ENCODE results near the gene PIP5K1C.

The PIP5K1C gene

DNA sequence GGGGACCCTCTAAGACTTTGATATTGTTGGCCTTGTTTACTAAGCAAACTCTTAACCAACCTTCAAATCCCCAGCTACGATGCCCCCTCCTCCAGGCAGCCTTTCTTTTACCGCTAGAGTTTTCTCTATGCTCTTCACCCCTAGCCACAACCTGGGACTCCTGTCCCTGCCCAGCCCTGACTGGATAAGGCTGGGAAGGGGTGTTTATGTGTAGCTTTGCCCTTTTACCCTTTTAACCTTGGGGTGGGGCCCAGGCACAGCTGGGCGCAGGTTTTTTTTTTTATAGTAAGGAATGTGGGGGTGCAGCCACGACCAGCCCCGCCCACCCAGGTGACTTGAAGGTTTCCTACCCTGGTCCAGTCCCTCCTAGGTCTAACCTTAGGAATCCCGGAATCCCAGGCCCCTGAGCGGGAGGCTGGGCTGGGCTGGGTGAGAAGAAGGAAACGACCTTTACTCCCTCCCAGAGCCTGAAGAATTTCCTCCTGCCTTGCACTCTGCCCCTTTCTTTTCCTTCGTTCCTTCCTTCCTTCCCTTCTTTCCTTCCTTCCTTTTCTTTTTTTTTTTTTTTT is 20.2 kb upstream of the PIP5K1C start:
- no peak overlapping the region for H3K4me3 ChIP-seq (ENCODE audit: low read length)
- H3K36me3 ChIP-seq (ENCODE audit: insufficient read depth, low read length): no peaks in the 10 kb centered on the region
- H3K9ac ChIP-seq (ENCODE audit: low read depth, low read length): no peak overlapping the region
- H3K4me2 ChIP-seq (ENCODE audit: low read length): no peak overlapping the region
- peaks cover 36% of the 10 kb centered on the region for H3K27me3 ChIP-seq (ENCODE audit: control insufficient read depth, insufficient read depth, low read length)
- H3K9me3 ChIP-seq (replicated peaks; ENCODE audit: low read length): no peaks in the 10 kb centered on the region
- no peaks in the 10 kb centered on the region for H3K4me1 ChIP-seq (ENCODE audit: control insufficient read depth, insufficient read depth, low read length)

DNA sequence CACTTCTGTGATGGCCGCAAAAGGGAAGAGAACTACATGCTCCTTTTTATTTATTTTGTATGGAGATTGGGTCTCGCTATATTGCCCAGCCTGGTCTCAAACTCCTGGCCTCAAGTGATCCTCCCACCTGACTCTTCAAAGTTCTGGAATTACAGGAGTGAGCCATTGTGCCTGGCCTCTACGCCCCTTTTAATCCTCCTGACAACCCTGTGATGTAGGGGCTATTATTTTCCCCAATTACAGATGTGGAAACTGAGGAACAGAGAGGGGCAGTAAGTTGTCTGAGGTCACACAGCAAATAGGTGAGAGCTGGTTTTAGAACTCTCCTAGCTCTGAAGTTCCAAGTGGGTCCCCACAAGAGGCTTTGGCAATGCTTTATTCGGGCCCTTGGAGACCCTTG is 19.6 kb upstream of the PIP5K1C start:
- H3K4me2 ChIP-seq (ENCODE audit: low read length): no peak overlapping the region
- H3K9me3 ChIP-seq (replicated peaks; ENCODE audit: low read length): no peaks in the 10 kb centered on the region
- H3K4me3 ChIP-seq (ENCODE audit: low read length): no peak overlapping the region
- H3K27me3 ChIP-seq (ENCODE audit: control insufficient read depth, insufficient read depth, low read length): peaks cover 33% of the 10 kb centered on the region
- H3K4me1 ChIP-seq (ENCODE audit: control insufficient read depth, insufficient read depth, low read length): no peaks in the 10 kb centered on the region
- no peaks in the 10 kb centered on the region for H3K36me3 ChIP-seq (ENCODE audit: insufficient read depth, low read length)
- H3K9ac ChIP-seq (ENCODE audit: low read depth, low read length): no peak overlapping the region

DNA sequence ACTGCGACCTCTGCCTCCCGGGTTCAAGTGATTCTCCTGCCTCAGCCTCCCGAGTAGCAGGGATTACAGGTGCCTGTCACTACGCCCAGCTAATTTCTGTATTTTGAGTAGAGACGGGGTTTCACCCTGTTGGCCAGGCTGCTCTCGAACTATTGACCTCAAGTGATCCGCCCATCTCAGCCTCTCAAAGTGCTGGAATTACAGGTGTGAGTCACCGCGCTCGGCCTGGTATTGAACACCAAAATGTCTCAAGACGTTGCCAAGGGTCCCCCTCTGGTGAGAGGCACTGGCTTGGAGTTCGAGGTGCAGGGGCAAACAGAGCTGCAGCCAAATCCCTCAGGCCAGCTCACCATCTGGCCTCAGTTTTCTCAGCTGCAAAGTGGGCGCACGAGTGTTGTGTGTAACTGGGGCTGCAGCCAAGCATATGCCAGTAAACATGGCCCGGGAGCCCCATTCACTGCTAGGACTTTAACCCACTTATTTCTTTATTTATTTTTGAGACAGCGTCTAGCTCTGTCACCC is 15.9 kb upstream of the PIP5K1C start:
- Histone ChIP-seq H3K36me3 (ENCODE audit: insufficient read depth, low read length) (no peaks in the 10 kb centered on the region), H3K4me2 (ENCODE audit: low read length) (no peak overlapping the region), H3K9ac (ENCODE audit: low read depth, low read length) (no peak overlapping the region), H3K9me3 (replicated peaks; ENCODE audit: low read length) (no peaks in the 10 kb centered on the region), H3K4me3 (ENCODE audit: low read length) (no peak overlapping the region), H3K27me3 (ENCODE audit: control insufficient read depth, insufficient read depth, low read length) (peaks cover 31% of the 10 kb centered on the region), H3K4me1 (ENCODE audit: control insufficient read depth, insufficient read depth, low read length) (no peaks in the 10 kb centered on the region)

DNA sequence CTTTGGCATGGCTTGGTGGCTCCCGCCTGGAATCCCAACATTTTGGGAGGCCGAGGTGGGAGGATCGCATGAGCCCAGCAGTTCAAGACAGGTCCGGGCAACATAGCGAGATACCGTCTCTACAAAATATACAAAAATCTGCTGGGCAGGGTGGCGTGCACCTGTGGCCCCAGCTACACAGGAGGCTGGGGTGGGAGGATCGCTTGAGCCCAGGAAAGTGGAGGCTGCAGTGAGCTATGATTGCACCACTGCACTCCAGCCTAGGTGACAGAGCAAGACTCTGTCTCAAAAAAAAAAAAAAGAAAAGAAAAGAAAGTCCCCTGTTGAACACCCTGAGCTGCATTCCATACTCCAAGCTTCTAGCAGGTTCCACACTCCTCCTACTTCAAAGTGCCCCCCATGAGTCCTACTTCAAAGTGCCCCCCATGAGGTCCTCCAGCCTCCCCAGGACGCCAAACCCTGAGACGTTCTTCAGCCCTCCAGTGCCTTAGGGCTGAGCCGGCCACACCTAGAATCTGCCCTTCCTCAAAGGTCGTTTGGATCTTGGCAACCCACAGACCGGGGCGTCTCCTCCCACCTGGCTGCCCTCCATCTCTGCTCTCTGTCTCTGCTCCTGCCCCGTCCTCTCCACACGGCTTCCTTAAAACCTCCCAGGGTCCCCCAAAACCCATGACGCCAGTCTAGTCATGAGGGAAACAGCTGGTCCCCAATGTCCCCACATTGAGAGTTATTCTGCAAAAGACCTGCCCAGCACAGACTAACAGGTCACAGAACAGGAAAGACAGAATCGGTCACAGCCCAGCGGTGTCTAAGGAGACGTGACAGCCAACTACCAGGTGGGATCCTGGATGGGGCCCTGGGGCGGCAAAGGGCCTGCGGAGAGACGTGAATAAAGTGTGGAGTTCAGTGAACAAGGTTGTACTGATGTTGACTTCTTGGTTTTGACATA is 12.7 kb upstream of the PIP5K1C start:
- Histone ChIP-seq H3K9ac (ENCODE audit: low read depth, low read length) (no peak overlapping the region), H3K36me3 (ENCODE audit: insufficient read depth, low read length) (no peaks in the 10 kb centered on the region), H3K27me3 (ENCODE audit: control insufficient read depth, insufficient read depth, low read length) (peaks cover 40% of the 10 kb centered on the region), H3K4me1 (ENCODE audit: control insufficient read depth, insufficient read depth, low read length) (peaks cover 9% of the 10 kb centered on the region), H3K4me3 (ENCODE audit: low read length) (no peak overlapping the region), H3K4me2 (ENCODE audit: low read length) (no peak overlapping the region), H3K9me3 (replicated peaks; ENCODE audit: low read length) (no peaks in the 10 kb centered on the region)

DNA sequence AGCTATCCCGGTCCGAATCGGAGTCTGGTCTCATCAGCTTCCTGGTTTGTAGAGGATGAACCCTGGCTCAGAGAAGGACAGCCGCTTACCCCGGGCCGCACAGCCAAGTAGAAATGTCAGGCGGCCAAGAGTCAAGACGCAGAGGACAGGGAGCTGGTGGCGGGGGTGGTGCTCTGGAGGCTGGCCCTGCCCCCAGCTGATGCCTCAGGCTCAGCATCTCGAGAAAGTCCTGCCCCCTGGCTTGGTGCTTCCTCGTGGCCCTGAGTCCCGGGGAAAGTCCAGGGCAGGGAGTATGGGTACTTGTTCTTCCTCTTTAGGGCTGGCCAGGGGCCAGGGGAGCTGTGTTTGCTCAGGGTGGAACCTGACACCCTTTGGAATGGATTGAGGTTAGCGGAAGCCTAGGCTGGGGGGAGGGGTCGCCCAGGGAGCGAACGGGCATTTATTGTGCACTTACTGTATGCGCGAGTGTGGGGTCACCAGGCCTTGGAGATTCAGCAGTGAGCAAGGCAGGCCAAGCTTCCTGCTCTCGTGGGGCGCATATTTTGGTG is 10.1 kb upstream of the PIP5K1C start:
- H3K4me3 ChIP-seq (ENCODE audit: low read length): no peak overlapping the region
- no peak overlapping the region for H3K9ac ChIP-seq (ENCODE audit: low read depth, low read length)
- H3K4me2 ChIP-seq (ENCODE audit: low read length): no peak overlapping the region
- H3K27me3 ChIP-seq (ENCODE audit: control insufficient read depth, insufficient read depth, low read length): peaks cover 43% of the 10 kb centered on the region
- no peaks in the 10 kb centered on the region for H3K9me3 ChIP-seq (replicated peaks; ENCODE audit: low read length)
- H3K36me3 ChIP-seq (ENCODE audit: insufficient read depth, low read length): no peaks in the 10 kb centered on the region
- peaks cover 9% of the 10 kb centered on the region for H3K4me1 ChIP-seq (ENCODE audit: control insufficient read depth, insufficient read depth, low read length)

DNA sequence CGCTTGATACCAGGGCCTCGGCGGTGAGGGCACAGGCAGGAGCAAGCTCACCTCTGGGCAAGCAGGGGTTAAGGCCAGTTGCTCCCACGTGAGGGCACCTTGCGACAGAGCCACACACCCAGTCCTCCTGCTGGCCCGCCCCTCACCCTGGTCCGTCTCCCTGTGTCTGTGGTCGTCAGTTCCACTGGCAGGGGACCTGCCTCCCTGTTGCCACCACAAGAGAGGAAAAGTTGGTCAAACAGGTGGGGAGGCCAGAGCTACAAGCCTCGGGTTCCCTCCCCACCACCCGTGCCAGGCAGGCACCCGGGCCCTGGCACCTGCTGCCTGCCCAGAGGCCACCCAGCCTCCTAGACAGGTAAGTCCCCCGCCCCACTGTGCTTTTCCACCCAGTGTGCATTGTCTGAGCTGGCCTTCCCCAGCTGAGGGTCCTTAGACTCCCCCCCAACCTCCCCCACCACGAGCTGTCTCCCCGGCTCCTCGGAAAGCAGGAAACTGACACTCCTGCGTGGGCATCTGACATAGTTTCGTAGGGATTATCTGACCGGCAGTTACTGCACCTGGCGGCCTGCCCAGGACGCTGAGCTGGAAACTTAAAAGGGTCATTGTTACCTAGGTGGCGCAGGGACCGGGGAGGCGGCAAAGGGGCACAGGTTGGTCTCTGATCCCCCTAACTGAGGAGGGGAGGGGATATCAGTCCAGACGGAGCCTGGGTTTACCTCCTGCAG is 8.1 kb upstream of the PIP5K1C start, which contains the start of gene TJP3:
TJP3 (plus strand) TSS at position 178 of the 725 bp plus-strand sequence. CDS start 20,049 bp downstream, outside the sequence.
- Histone ChIP-seq H3K36me3 (ENCODE audit: insufficient read depth, low read length) (no peaks in the 10 kb centered on the region), H3K4me2 (ENCODE audit: low read length) (no peak within 1 kb of the TSS), H3K4me1 (ENCODE audit: control insufficient read depth, insufficient read depth, low read length) (peaks cover 9% of the 10 kb centered on the region), H3K4me3 (ENCODE audit: low read length) (no peak within 1 kb of the TSS), H3K9me3 (replicated peaks; ENCODE audit: low read length) (no peaks in the 10 kb centered on the region), H3K9ac (ENCODE audit: low read depth, low read length) (no peak within 1 kb of the TSS), H3K27me3 (ENCODE audit: control insufficient read depth, insufficient read depth, low read length) (peaks cover 39% of the 10 kb centered on the region)

DNA sequence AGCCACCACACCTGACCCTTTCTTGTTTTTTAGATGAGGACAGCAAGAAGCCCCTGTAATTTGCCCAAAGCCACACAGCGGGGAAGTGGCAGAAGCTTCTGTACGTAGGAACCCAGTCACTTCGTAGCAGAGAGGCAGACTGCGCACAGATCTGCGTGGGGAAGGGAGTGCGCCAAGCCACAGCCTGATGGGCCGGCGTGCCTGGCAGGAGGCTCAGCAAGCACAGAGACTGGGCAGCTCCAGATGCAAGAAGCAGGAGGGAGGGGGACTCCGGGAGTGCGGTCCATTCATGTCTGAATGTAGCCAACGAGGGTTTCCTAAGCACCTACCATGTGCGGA is 7.6 kb upstream of the PIP5K1C start:
- Histone ChIP-seq H3K4me3 (ENCODE audit: low read length) (no peak overlapping the region), H3K9me3 (replicated peaks; ENCODE audit: low read length) (no peaks in the 10 kb centered on the region), H3K36me3 (ENCODE audit: insufficient read depth, low read length) (no peaks in the 10 kb centered on the region), H3K4me2 (ENCODE audit: low read length) (no peak overlapping the region), H3K4me1 (ENCODE audit: control insufficient read depth, insufficient read depth, low read length) (peaks cover 9% of the 10 kb centered on the region), H3K27me3 (ENCODE audit: control insufficient read depth, insufficient read depth, low read length) (peaks cover 34% of the 10 kb centered on the region), H3K9ac (ENCODE audit: low read depth, low read length) (no peak overlapping the region)

DNA sequence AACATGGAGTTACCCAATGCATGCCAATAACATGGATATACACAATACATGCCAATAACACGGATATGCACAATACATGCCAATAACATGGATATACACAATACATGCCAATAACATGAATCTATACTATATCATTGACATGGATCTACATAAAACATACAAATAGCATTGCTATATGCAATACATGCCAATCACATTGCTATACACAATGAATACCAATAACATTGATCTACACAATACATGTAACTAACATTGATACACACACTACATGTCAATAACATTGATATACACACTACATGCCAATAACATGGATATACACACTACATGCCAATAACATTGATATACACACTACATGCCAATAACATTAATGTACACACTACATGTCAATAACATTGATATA is 932 bp upstream of the PIP5K1C start:
- Histone ChIP-seq H3K4me3 (ENCODE audit: low read length) (no peak overlapping the region), H3K4me2 (ENCODE audit: low read length) (no peak overlapping the region), H3K9ac (ENCODE audit: low read depth, low read length) (no peak overlapping the region), H3K27me3 (ENCODE audit: control insufficient read depth, insufficient read depth, low read length) (no peaks in the 10 kb centered on the region), H3K9me3 (replicated peaks; ENCODE audit: low read length) (no peaks in the 10 kb centered on the region), H3K4me1 (ENCODE audit: control insufficient read depth, insufficient read depth, low read length) (peaks cover 7% of the 10 kb centered on the region), H3K36me3 (ENCODE audit: insufficient read depth, low read length) (no peaks in the 10 kb centered on the region)

DNA sequence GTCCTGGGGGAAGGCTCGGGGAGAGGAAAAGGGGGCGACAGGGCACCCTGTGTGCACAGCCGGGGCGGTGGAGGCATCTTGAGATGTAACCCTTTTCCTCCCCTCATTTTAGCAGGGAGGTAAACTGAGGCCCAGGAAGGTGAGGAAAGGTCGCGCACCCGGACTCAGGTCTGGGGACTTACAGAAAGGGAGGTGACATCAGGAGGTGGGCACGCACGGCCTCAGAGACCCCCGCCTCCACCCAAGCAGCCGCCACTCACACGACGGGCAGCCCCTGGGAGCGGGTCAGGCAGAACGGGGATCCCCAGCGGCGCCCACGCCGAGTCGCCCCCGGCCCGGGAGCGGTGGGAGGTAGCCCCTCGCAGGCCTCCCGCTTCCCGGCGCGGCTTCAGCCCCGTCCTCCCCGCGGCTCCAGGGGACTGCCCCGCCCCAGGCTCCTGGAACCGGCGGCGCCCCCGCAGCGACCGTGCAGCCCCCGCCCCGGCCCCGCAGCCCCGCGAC is 477 bp downstream of the PIP5K1C start:
- Histone ChIP-seq H3K27me3 (ENCODE audit: control insufficient read depth, insufficient read depth, low read length) (no peaks in the 10 kb centered on the region), H3K36me3 (ENCODE audit: insufficient read depth, low read length) (no peaks in the 10 kb centered on the region), H3K4me1 (ENCODE audit: control insufficient read depth, insufficient read depth, low read length) (peaks cover 7% of the 10 kb centered on the region), H3K9ac (ENCODE audit: low read depth, low read length) (peak overlapping the region; percentile 85), H3K4me3 (ENCODE audit: low read length) (peak overlapping the region; percentile 93), H3K4me2 (ENCODE audit: low read length) (peak overlapping the region; percentile 89), H3K9me3 (replicated peaks; ENCODE audit: low read length) (no peaks in the 10 kb centered on the region)

DNA sequence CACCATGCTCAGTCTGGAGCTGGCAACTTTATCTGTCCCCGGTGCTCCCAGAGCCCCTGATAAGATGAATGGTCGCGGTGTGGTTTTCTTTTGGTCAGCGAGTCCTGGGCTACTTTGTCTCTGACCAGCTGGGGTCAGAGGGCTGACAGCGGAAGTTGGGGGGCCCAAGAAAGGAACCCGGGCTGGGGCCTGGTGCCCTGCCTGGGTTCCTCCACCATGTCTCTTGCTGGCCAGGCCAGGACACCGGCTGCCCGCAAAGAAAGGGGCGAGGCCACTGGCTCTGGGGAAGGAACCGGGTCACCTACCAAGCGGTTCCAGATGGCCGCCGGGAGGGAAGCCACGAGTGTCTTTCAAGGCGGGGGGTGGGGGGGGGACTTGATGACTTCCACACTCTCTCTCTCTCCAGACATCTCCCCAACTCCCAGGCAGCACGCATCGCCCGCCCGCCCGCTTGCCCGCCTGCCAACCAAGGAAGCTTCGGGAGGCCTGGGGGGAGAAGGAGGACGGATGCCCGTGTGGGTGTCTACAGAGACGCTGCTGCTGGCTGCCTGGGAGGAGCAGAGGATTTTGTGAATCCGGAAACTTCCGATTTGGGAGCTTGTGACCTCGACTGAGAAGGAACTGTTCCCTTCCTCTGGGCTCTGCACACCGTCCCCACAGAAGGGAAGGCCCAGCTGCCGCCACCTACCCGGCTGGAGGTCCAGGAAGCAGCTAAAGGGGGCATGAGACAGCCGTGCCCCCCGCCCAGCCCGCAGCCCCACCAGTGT is 1.1 kb downstream of the PIP5K1C start:
- H3K4me1 ChIP-seq (ENCODE audit: control insufficient read depth, insufficient read depth, low read length): peaks cover 7% of the 10 kb centered on the region
- H3K9me3 ChIP-seq (replicated peaks; ENCODE audit: low read length): no peaks in the 10 kb centered on the region
- peak overlapping the region; percentile 89 for H3K4me2 ChIP-seq (ENCODE audit: low read length)
- H3K36me3 ChIP-seq (ENCODE audit: insufficient read depth, low read length): no peaks in the 10 kb centered on the region
- no peaks in the 10 kb centered on the region for H3K27me3 ChIP-seq (ENCODE audit: control insufficient read depth, insufficient read depth, low read length)
- H3K4me3 ChIP-seq (ENCODE audit: low read length): peak overlapping the region; percentile 93
- H3K9ac ChIP-seq (ENCODE audit: low read depth, low read length): peak overlapping the region; percentile 85

Data from skeletal muscle satellite cell (primary cell).